LNCaP clone FGC (cell line): ENCODE data around the gene AP1G1.

Experiments
- DNase-seq: peaks from one replicate; pipeline ENCODE4 v3.0.0-alpha.2; 2011; ENCODE audit warnings: low read depth
- H3K4me3 ChIP-seq: 2 replicates; pipeline ENCODE4 v1.5.1; 2011; ENCODE audit warnings: mild to moderate bottlenecking, low read depth, low read length, control low read depth
- CTCF ChIP-seq: IDR thresholded peaks from 2 replicates; pipeline ENCODE4 v1.5.1; 2012; ENCODE audit warnings: mild to moderate bottlenecking; ENCODE audit not compliant: control insufficient read depth, insufficient read depth; ENCODE audit errors: extremely low read depth

Gene AP1G1

GRCh38 chr16:71777329-71777728, 31.3 kb downstream of the AP1G1 start:
- no peak for TF ChIP-seq CTCF
- no peak for DNase-seq
- H3K4me3 ChIP-seq, result no peak overlapping the region

- DNase-seq, result no peak
- no peak overlapping the region for H3K4me3 ChIP-seq
- no peak for TF ChIP-seq CTCF
These were observed 32.7 kb downstream of the AP1G1 start for GRCh38 chr16:71775949-71776348.

GRCh38 chr16:71771571-71771970, 37.1 kb downstream of the AP1G1 start:
- TF ChIP-seq CTCF, result no peak
- no peak overlapping the region for H3K4me3 ChIP-seq
- peak; percentile 31 for DNase-seq

- TF ChIP-seq CTCF, result no peak
These were observed 39.4 kb downstream of the AP1G1 start for GRCh38 chr16:71769222-71769621.

GRCh38 chr16:71767060-71767900, 41.4 kb downstream of the AP1G1 start:
- DNase-seq, result no peak
- TF ChIP-seq CTCF, result no peak
- H3K4me3 ChIP-seq, result no peak overlapping the region

More at GRCh38 chr16:71769222-71769621, 39.4 kb downstream of the AP1G1 start:
- no peak overlapping the region for H3K4me3 ChIP-seq
- no peak for DNase-seq

- no peak for DNase-seq
- H3K4me3 ChIP-seq, result no peak overlapping the region
- no peak for TF ChIP-seq CTCF
These were observed 46.4 kb downstream of the AP1G1 start for GRCh38 chr16:71762186-71762585.

- no peak overlapping the region for H3K4me3 ChIP-seq
- DNase-seq, result no peak
- TF ChIP-seq CTCF, result no peak
These were observed 47.5 kb downstream of the AP1G1 start for GRCh38 chr16:71761097-71761496.
